Transverse colon (tissue), 4 donors: ENCODE results near the gene PKD2L2.

Experiments
- CTCF ChIP-seq, 5 experiments: fragments of 200-600 bp in 3 of 5; fragments of 450-650 bp in 2 of 5; sonication (generic) in 3 of 5; IDR thresholded peaks; 1 replicate in 2 of 5; 2 replicates in 3 of 5; pipeline ENCODE4 v1.5.1; 2016 to 2017; ENCODE audit warnings: antibody characterized with exemption in 5 of 5, inconsistent platforms in 3 of 5, mild to moderate bottlenecking in 2 of 5, moderate library complexity in 1 of 5
- EP300 ChIP-seq: sonication (generic); formaldehyde crosslinking; IDR thresholded peaks from one replicate; pipeline ENCODE4 v1.6.1; 2017; ENCODE audit warnings: antibody characterized with exemption, low read depth
- POLR2A ChIP-seq: fragments of 450-650 bp; IDR thresholded peaks from one replicate; pipeline ENCODE4 v1.6.1; 2016; ENCODE audit warnings: antibody characterized with exemption, mild to moderate bottlenecking, moderate library complexity
- POLR2AphosphoS5 ChIP-seq, 3 donors: sonication (generic); formaldehyde crosslinking; IDR thresholded peaks; one replicate each; pipeline ENCODE4 v1.6.1; 2016; ENCODE audit warnings: antibody characterized with exemption in 3 of 3

GRCh38 chr5:137856916-137857862 lies 32.1 kb upstream of the PKD2L2 start:
- no peak for TF ChIP-seq CTCF (IDR thresholded peaks at IDR 0.05)
- TF ChIP-seq POLR2A, result no peak
- no peak for TF ChIP-seq EP300
- no peak for TF ChIP-seq POLR2AphosphoS5 (IDR thresholded peaks at IDR 0.05)
